SJCRH30 (cell line): ENCODE results near the gene EIF3F. TPM values are rescaled to one million over a fixed set of nuclear protein-coding genes. Genes with fewer than 3 reads are reported as not detected.

Source experiments
- DNase-seq, 2 experiments: peaks; one replicate each; pipeline ENCODE4 v3.0.0-alpha.2; 2015 to 2020
- H3K27ac ChIP-seq: fragments of 250-450 bp; sonication (Bioruptor Pico); 2 replicates; pipeline ENCODE4 v1.5.1; 2020; ENCODE audit warnings: mild to moderate bottlenecking, moderate library complexity
- H3K27me3 ChIP-seq: fragments of 250-450 bp; sonication (Bioruptor Pico); 2 replicates; pipeline ENCODE4 v1.5.1; 2020; ENCODE audit warnings: mild to moderate bottlenecking, moderate library complexity
- H3K36me3 ChIP-seq: fragments of 250-450 bp; sonication (Bioruptor Pico); 2 replicates; pipeline ENCODE4 v1.5.1; 2020; ENCODE audit warnings: mild to moderate bottlenecking, moderate library complexity
- H3K4me1 ChIP-seq: fragments of 250-450 bp; sonication (Bioruptor Pico); 2 replicates; pipeline ENCODE4 v1.5.1; 2020; ENCODE audit warnings: mild to moderate bottlenecking, moderate library complexity
- H3K4me3 ChIP-seq: fragments of 250-450 bp; sonication (Bioruptor Pico); 2 replicates; pipeline ENCODE4 v1.5.1; 2020; ENCODE audit warnings: mild to moderate bottlenecking, moderate library complexity
- H3K9me3 ChIP-seq: fragments of 250-450 bp; sonication (Bioruptor Pico); replicated peaks from 2 replicates; pipeline ENCODE4 v1.5.1; 2020; ENCODE audit warnings: mild to moderate bottlenecking, moderate library complexity
- total RNA-seq: library from RNA; depleted of rRNA; stranded (reverse); fragments of >200 nt; shearing (Covaris generic); gene quantifications from 2 replicates; pipeline ENCODE4 v1.2.3, GENCODE V29; 2014

EIF3F gene
- total RNA-seq, 1 experiment from 2014 or later, result 370 TPM

DNA sequence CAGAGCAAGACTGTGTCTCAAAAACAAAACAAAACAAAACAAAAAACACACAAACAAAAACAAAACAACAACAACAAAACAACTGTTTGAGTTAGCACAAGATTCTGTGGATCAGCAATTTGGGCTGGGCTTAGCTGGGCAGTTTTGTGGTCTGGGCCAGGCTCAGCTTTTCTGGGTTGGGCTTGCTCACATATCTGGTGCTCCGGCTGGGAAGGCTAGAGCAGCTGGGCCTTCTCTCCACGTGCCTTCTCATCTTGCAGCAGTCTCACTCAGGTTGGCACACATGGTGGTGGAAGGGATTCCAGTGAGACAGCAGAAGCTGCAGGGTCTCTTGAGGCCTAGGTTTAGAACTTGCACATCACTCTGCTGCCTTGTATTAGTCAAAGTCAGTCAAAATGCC is 35.7 kb downstream of the EIF3F start:
- Histone ChIP-seq H3K36me3 (no peaks in the 10 kb centered on the region), H3K27me3 (peaks cover 8% of the 10 kb centered on the region; the same call in 1 of the 2 replicates), H3K4me1 (peaks cover 13% of the 10 kb centered on the region), H3K9me3 (no peaks in the 10 kb centered on the region; the same call in 1 of the 2 replicates), H3K4me3 (no peak overlapping the region), H3K27ac (no peak overlapping the region)
- DNase-seq, result no peak

DNA sequence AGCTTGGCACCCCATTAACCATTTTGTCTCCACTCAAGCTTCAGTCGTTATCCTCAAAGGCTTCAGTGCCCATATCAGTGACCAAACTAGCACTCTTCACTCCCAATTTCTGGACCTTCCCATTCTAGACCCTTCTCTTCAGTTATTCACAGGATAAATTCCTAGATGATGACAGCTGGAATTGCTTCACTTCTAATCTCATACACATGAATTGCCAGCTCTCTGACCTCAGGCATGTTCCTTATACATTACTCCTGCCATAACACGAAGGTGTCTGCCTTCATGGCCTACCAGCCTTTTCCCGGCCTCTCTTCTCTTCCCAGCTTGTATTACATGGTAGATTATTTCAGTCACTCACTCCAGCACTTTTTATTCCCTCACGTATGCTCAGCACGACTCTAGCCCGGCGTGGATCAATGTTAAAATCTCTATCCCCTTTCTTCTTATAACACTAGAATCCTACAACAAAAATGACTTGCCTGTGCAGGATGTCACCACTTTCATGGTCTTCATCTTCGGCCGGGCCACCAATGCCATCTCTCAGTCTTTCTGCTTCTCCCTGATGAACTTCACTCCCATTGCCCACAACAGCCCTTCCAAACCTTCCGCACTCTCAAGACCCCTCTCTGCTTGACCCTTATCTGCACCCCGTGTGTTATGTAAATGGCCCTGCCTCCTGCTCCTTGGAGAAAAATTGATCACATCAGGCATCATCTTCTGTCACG is 36.9 kb downstream of the EIF3F start:
- peaks cover 8% of the 10 kb centered on the region; the same call in 1 of the 2 replicates for H3K27me3 ChIP-seq
- no peak for DNase-seq
- no peaks in the 10 kb centered on the region for H3K36me3 ChIP-seq
- H3K4me1 ChIP-seq, result peaks cover 13% of the 10 kb centered on the region
- H3K9me3 ChIP-seq, result no peaks in the 10 kb centered on the region; the same call in 1 of the 2 replicates
- no peak overlapping the region for H3K4me3 ChIP-seq
- H3K27ac ChIP-seq, result no peak overlapping the region

DNA sequence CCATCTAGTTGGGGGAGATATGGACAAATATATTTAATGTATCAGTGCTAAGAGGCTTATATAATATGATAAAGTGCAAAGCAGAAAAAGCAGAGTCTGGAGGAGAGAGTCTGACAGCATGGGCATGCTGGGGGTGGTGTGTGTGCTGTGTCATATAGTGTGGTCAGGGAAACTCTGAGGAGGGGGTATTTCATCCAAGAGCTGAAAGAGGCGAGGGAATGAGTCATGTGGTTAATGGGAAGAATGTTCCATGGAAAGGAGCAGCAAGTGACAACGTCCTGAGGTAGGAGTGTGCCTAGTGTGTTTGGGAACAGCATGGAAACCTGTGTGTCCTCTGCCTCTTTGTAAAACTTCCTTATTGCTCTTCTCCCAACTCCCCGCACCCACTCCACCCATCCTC is 38.0 kb downstream of the EIF3F start:
- Histone ChIP-seq H3K4me1 (peaks cover 20% of the 10 kb centered on the region), H3K9me3 (no peaks in the 10 kb centered on the region; the same call in 1 of the 2 replicates), H3K27ac (no peak overlapping the region), H3K4me3 (no peak overlapping the region), H3K27me3 (peaks cover 5% of the 10 kb centered on the region; the same call in 1 of the 2 replicates), H3K36me3 (no peaks in the 10 kb centered on the region)
- no peak for DNase-seq

DNA sequence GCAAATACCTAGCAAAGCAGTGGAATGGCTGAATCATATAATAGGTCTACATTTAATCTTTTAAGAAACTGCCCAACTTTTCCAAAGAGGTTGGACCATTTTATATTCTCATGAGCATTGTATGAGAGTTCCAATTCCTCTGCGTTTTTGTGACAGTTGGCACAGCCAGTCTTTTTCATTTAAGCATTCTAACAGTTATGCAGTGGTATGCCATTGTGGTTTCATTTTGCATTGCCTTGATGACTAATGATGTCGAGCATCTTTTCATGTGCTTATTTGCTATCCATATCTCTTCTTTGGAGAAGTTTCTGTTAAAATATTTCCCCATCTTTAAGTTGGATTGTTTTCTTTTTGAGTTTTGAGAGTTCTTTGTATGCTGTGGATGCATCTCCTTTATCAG is 38.7 kb downstream of the EIF3F start:
- Histone ChIP-seq H3K4me1 (peaks cover 26% of the 10 kb centered on the region), H3K27me3 (no peaks in the 10 kb centered on the region), H3K36me3 (no peaks in the 10 kb centered on the region), H3K27ac (no peak overlapping the region), H3K9me3 (no peaks in the 10 kb centered on the region; the same call in 1 of the 2 replicates), H3K4me3 (no peak overlapping the region)
- DNase-seq, result peak in 1 of 2 experiments; percentile 41

DNA sequence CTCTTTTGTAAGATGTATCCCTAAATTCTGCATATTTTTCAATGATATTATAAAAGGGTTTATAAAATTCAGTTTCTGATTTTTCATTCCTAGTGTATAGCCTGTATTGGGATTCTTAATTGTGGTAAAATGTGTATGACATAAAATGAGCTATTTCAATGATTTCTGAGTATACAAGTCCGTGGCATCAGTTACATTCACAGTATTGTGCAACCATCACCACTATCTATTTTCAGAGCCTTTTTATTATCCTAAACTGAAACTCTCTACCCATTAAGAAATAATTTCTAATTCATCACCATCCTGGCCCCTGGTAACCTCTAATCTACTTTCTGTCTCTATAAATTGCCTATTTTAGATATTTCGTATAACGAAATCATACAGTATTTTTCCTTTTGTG is 39.8 kb downstream of the EIF3F start:
- no peak for DNase-seq
- Histone ChIP-seq H3K4me3 (no peak overlapping the region), H3K4me1 (peaks cover 26% of the 10 kb centered on the region), H3K27me3 (no peaks in the 10 kb centered on the region), H3K9me3 (no peaks in the 10 kb centered on the region; the same call in 1 of the 2 replicates), H3K27ac (no peak overlapping the region), H3K36me3 (no peaks in the 10 kb centered on the region)

DNA sequence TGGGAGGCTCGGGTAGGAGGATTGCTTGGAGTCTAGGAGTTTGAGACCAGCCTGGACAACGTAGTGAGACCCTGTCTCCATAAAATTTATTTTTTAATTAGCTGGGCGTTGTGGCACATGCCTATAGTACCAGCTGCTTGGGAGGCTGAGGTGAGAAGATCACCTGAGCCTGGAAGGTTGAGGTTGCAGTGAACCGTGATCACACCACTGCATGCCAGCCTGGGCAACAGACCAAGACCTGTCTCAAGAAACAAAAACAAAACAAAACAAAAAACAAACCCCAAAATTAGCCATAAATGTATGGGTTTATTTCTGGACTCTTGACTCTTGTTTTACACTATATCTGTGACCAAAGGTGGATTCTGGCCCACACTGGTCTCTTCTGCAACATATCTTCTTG is 41.6 kb downstream of the EIF3F start:
- Histone ChIP-seq H3K36me3 (no peaks in the 10 kb centered on the region), H3K27ac (no peak overlapping the region), H3K27me3 (no peaks in the 10 kb centered on the region), H3K4me3 (no peak overlapping the region), H3K9me3 (no peaks in the 10 kb centered on the region; the same call in 1 of the 2 replicates), H3K4me1 (peaks cover 37% of the 10 kb centered on the region)
- no peak for DNase-seq

DNA sequence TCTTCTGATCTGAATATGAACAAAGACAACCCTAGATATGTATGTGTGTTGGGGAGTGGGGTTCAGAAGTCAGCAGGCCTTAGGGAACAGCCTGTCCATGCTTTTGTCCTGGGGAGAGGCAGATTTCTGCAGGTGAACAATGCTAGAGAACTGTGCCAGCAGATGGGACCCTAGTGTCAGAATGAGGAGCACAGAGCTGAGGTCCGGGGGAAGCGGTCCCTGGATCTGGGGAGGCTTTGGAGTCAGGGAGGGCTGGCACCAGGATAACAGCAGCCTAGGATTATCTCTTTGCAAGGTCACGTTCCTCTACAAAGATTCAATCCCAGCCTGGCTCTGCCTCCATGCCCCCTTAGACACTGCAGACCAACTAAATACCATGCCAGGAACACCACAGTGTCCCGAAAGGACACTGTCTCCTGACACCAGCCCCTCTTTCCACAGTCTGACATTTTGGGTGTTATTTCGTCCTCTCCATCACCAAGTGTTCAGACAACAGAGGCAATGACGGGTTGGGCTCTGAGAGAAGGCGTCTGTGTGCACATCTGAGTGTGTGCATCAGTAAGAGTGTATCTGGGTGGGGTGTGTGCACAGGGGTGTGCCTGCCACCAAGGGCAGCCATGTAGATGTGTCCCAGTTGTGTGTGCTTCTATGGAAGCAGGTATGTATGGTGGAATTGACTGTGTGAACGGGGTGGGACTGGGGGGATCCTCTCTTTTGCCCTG is 43.5 kb downstream of the EIF3F start:
- Histone ChIP-seq H3K4me3 (no peak overlapping the region), H3K9me3 (no peaks in the 10 kb centered on the region), H3K27me3 (no peaks in the 10 kb centered on the region), H3K27ac (no peak overlapping the region), H3K36me3 (no peaks in the 10 kb centered on the region), H3K4me1 (peaks cover 41% of the 10 kb centered on the region)
- DNase-seq, result no peak

DNA sequence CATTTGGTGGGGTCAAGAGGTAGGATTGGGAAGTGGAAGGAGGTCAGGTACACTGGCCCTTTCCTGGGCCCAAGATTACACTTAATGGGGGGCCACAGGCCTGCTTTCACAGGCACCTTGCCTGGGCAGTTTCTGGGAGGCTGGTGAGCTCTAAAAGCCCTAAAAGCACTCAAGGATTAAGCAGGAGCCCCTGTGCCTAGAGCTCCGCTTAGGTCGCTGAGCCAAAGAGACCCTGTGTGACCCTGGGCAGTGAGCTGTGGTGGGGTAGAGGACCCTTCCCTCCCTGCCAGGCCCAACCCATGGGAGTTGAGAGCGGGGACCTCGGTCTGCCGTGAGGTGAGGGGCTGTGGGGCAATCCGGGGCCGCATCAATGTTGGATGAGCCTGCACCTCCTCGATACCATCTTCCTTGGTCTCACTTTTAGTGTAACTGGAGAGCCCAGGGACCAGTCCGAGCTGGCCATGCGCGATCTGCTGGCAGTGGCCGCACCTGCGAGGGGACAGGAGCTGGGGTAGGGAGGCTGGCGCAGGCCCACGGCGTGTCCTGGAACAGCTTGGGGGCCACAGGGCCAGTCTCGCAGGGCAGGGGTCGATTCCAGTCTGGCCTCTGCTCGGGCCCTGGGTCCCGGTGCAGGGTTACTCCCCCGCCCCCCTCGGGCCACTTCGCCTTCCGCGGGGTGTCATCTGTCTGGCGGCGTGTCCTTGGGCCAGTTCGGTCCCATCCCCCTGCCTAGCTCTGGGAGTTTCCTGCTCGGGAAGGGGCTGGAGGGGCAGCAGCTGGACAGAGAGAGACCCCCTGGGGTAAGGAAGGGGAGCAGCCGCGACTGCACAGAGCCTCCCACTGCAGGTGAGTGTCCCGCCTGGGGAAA is 44.3 kb downstream of the EIF3F start:
- H3K36me3 ChIP-seq, result no peaks in the 10 kb centered on the region
- DNase-seq, result no peak
- no peak overlapping the region for H3K4me3 ChIP-seq
- H3K9me3 ChIP-seq, result no peaks in the 10 kb centered on the region
- no peaks in the 10 kb centered on the region for H3K27me3 ChIP-seq
- H3K27ac ChIP-seq, result no peak overlapping the region
- peaks cover 34% of the 10 kb centered on the region for H3K4me1 ChIP-seq

DNA sequence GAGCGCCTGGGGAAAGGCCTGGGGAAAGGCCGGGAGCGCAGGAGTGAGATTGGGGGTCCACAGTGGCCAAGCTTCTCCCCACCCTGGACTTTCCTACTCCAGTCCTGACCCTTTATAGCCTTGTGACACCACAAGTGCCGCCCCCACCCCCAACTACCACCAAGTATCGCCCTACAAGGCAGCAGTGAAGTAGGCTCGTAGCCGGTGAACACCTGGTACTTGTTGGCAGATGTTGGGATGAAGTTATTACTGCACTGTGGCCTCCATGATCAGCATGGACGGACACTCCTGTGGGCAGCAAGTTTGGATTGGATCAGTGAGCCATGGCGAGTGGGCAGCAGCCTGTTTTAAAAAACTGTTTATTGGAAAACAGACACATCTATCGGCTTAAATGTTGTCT is 45.0 kb downstream of the EIF3F start:
- Histone ChIP-seq H3K4me3 (no peak overlapping the region), H3K9me3 (no peaks in the 10 kb centered on the region), H3K27me3 (no peaks in the 10 kb centered on the region), H3K36me3 (no peaks in the 10 kb centered on the region), H3K27ac (no peak overlapping the region), H3K4me1 (peaks cover 33% of the 10 kb centered on the region)
- no peak for DNase-seq

DNA sequence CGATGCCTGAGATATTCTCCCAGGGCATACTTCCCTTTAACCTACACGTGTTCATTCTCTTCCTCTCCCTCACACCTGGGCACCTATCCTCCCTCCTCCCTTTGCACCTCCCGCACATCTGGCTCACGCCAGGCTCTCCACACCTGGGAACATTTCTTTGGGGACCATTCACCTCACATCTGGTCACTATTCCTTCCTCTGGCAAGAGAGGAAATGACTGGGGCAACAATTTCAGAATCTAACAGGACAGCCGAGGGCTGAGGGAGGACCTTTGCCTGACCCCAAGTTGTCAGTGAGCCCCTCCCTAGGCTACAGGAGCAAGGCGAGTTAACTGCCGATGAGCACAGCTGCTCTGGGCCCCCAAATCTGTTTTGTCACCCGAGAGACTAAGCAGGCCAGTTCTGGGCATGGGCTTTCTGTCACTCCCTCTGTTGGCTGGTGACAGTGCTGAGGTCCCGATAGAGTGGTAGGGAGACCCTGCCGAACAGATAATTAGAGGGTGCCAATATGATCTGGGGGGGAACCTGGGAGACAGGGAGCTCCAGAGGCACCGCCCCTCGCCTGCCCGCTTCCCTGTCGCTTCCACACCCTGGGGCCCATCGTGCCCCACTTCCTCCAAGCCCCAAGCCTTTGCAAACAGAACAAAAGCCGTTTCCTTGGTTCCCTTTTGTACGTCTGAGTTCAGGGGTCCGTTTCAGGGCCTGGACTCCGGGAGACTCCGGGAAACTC is 45.6 kb downstream of the EIF3F start:
- Histone ChIP-seq H3K27me3 (no peaks in the 10 kb centered on the region), H3K36me3 (no peaks in the 10 kb centered on the region), H3K4me1 (peaks cover 33% of the 10 kb centered on the region), H3K4me3 (0 out of 2 replicates have a peak overlapping the region, but pooled peaks have one; percentile 5), H3K27ac (no peak overlapping the region), H3K9me3 (no peaks in the 10 kb centered on the region)
- DNase-seq, result no peak

DNA sequence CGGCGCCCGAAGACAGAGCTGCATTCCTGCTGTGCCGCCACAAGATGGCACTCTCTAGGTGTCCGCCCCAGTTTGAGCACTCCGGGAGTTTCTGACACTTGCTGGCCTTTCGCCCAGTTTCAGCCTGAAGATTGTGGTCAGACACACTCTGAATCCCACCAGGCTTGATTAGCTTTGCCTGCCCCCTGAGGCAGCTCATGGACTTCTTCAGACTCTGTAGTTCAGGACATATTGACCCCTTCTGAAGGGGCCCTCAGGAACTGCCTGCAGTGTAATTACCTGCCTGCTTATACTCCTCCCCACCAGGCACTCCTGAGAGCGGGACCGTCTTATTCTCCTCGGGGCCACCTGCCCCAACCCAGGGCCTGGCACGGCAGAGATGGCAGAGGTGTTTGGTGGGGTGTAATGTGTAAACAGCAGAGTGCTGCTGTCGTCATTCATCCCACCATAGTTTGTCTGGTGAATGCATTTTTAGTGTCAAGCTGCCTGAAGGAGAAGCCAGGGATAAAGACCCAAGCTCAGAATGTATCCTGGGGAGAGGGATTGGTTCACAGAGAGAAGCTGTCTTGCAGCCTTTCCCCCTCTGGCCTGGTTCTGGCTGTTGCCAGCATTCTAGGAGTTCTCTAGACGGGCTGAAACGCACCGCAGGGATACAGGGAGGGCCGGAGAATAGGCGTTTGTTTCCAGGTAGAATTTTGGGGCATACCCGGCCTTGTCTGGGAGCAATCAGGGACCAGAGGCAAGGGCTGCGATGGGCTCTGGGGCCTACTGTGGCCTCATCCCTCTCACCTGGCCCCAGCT is 46.4 kb downstream of the EIF3F start:
- Histone ChIP-seq H3K27me3 (no peaks in the 10 kb centered on the region), H3K27ac (no peak overlapping the region), H3K4me1 (peaks cover 33% of the 10 kb centered on the region), H3K36me3 (no peaks in the 10 kb centered on the region), H3K4me3 (no peak overlapping the region), H3K9me3 (no peaks in the 10 kb centered on the region)
- DNase-seq, result peak; percentile 90 to 94

DNA sequence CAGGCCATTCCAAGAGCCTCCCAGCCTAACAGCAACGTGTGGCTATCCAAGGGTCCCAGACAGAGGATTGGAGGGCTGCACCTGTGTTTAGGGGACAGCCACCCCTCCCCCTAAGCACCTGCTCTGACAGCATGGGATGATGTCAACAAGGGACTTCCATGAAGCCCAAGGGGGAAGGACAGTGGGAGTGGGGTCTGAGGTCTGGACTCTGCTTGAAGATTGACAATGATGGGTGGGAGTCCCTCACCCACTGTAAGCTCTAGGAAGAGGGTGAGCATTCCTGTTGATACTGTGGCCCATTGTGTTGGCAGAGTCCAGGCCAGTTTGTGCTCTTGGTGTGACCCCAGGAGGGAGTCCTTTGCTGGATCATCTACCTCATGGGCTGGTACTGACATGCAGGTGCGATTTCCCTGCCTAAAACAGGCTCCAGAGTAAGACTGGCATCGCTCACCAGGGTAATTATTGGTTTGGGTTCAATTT is 47.0 kb downstream of the EIF3F start:
- H3K27me3 ChIP-seq, result no peaks in the 10 kb centered on the region
- no peak for DNase-seq
- H3K36me3 ChIP-seq, result no peaks in the 10 kb centered on the region
- H3K9me3 ChIP-seq, result no peaks in the 10 kb centered on the region
- no peak overlapping the region for H3K4me3 ChIP-seq
- peaks cover 33% of the 10 kb centered on the region for H3K4me1 ChIP-seq
- H3K27ac ChIP-seq, result no peak overlapping the region

DNA sequence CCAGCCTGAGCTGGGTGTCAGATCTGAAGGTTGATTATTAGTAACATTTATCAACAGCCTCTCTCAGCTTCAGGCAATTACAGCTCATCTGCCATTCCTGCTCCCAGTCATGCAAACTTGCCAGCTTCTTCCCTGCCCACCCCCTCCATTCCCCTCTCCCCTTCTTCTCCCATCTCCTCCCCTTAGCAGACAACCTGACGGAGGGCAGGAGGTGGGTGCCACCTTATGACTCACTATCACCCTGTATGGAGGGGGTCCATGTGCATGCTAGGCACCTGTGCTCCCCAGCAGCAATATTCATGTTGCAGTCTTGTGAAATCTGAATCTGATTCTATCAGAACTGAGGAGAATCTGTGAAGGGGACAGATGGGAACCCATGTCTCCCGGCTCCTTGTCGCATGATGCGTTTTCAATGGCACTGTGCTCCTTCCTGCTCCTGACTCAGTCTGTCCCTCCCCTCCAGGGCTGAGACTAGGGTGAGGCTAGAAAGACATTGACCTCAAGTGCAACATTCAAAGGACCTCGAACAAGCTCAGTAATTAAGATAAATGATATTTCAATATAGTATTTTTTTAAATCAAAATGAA is 47.6 kb downstream of the EIF3F start:
- no peaks in the 10 kb centered on the region for H3K36me3 ChIP-seq
- H3K4me3 ChIP-seq, result no peak overlapping the region
- H3K27ac ChIP-seq, result no peak overlapping the region
- H3K9me3 ChIP-seq, result no peaks in the 10 kb centered on the region
- H3K27me3 ChIP-seq, result no peaks in the 10 kb centered on the region
- peaks cover 30% of the 10 kb centered on the region for H3K4me1 ChIP-seq
- no peak for DNase-seq
